Right ventricle myocardium superior (tissue), 1 donor: ENCODE measurements around the gene MYO15A. TPM values are rescaled to one million over a fixed set of nuclear protein-coding genes. Genes with fewer than 3 reads are reported as not detected.

ENCODE experiments used
- ATAC-seq: fragments of 200-7000 bp; cut with Tn5 transposase; one replicate; pipeline ENCODE4 v1.9.1; 2020; ENCODE audit warnings: mild to moderate bottlenecking; ENCODE audit not compliant: poor library complexity
- DNase-seq: peaks from one replicate; pipeline ENCODE4 v3.0.0-alpha.2; 2020
- intact Hi-C: fragments of 100-400 bp; cut with DNase I; formaldehyde crosslinking; loops from one replicate; pipeline ENCODE4 v1.11.2; 2022
- total RNA-seq: library from RNA; stranded (reverse); fragmentation: NEBNext Ultra II Directional; extraction: Animal tissue kit (Norgen Biotek cat#: 25700); gene quantifications from one replicate; pipeline ENCODE4 v1.2.1, GENCODE V29; 2021
- donor health status: DM: no; HTN: yes; CAD: no; lungs with severe emphysema.

MYO15A gene
- total RNA-seq, 1 donor from 2014 or later, result 0.11 TPM

DNA sequence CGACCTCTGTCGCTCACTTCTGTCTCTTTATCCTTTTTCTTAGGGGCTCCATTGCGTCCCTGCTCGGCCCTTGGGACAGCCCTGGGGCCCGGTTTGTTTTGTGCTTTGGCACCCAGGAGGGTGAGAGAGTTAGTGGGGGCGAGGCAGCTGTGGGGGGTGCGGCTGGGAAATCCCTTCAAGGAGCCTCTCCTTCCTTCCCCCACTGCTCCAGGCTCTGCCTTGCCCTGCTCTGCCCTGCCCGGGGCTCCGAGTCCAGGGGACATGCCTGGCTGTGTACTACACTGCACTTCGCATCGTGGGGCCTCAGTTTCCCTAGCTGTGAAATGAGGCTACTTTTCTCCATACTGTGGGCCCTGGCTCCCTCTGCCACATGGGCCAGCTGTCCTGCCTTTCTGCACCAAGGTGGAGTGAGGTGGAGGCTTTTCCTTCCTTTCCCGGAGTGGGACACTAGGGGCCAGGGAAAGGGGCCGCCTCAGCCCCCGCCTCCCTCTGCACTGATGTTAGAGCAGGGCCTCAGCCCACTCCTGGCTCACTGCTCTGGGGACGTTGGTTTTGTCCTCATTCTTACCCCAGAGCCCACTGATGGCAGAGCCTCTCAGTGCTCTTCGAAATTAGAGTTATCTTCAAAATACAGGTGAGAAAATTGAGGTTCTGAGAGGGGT, 117.9 kb downstream of the MYO15A start:
- intact Hi-C loops, result no loop called here
- DNase-seq (no peak), ATAC-seq (no peak)

DNA sequence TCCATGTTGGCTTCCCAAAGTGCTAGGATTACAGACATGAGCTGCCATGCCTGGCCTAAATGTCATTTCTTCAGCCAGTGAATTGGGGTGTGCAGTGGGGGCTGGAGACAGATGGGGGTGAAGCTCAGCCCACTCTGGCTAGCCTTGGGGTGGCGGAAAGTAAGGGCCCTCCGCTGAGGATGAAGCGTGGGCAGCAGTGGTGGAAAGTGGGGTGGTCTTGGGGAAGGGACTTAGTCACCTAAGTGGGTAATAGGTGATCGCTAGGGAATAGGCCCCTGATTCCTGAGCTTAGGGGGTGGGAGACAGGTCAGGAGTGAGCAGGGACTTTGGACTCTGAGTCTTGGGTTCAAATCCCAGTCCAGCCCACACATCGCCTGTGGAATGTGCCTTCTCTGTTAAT, 119.1 kb downstream of the MYO15A start:
- intact Hi-C loops, result no loop called here
- ATAC-seq (no peak), DNase-seq (no peak)

DNA sequence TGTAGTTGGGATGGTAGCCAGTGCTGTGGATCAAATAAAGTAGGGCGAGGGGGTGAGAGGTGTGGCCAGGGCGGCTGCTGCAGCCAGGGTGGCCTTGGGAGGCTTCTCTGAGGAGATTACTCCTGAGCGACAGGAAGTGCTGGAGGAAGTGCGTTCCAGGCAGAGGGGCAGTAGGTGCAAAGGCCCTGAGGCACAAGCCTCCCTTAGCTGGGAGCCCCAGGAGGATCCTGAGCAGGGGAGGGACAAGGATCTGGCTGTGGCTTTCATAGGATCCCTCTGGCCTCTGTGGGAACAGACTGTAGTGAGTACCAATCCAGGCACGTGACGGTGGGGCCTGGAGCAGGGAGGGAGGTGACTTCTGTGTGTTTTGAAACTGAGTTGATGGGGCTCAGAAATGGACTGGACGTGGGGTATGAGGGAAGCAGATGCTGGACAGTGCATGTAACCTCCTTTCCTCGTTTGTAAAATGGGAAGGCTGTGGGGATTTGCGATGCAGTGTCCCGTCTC, 119.7 kb downstream of the MYO15A start:
- intact Hi-C loops, result no loop called here
- no peak for DNase-seq
- ATAC-seq, result no peak

DNA sequence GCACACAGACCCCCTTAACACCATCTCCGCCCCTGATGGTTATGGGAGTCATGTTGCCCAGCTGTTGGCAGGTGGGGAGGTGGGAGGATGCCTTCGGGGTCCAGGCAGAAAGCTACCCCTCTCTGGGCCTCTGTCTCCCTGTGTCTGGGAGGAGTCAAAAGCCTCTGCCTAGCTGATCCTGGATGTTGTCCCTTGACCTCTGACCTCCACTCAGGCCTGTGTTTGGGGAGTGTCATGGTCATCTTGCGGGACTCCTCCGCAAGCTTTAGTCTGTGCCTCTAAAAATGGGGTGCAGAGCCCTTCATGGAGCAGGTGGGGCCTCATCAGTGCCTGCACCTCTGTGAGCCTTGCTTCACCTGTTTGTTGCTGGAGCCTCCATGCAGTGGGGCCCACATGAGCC, 120.7 kb downstream of the MYO15A start:
- DNase-seq, result no peak
- ATAC-seq, result no peak
- intact Hi-C loops, result no loop called here

Other genes with a start within 250 kb of the MYO15A start
- gene TOM1L2, start 136.4 kb upstream of the MYO15A start, total RNA-seq, result 253 TPM
- gene DRC3, start 135.9 kb upstream of the MYO15A start, total RNA-seq, result 1.4 TPM
- gene ATPAF2, start 69.6 kb upstream of the MYO15A start, total RNA-seq, result 34.1 TPM
- gene GID4, start 69.3 kb upstream of the MYO15A start, total RNA-seq, result 18.9 TPM
- 20.2 TPM for gene DRG2, start 20.8 kb upstream of the MYO15A start, total RNA-seq
- 179 TPM for gene ALKBH5, start 75.1 kb downstream of the MYO15A start, total RNA-seq
- 7.9 TPM for gene LLGL1, start 116.9 kb downstream of the MYO15A start, total RNA-seq
- 269 TPM for gene FLII, start 150.0 kb downstream of the MYO15A start, total RNA-seq
- gene MIEF2, start 151.9 kb downstream of the MYO15A start, total RNA-seq, result 32.7 TPM
- 8.1 TPM for gene TOP3A, start 206.2 kb downstream of the MYO15A start, total RNA-seq
- gene SMCR8, start 206.5 kb downstream of the MYO15A start, total RNA-seq, result 11.5 TPM